GM12875 (cell line): ENCODE measurements around the gene JAKMIP3.

Experiments
- H3K4me3 ChIP-seq: one replicate; pipeline ENCODE4 v1.5.1; 2011; ENCODE audit warnings: low read depth, low read length, control low read depth
- CTCF ChIP-seq: IDR thresholded peaks from 2 replicates; pipeline ENCODE4 v1.5.1; 2011; ENCODE audit warnings: low read depth, mild to moderate bottlenecking, control low read depth, inconsistent platforms, low read length, moderate library complexity, borderline replicate concordance; ENCODE audit not compliant: insufficient read depth

JAKMIP3 gene

GRCh38 chr10:132054564-132054963, 11.2 kb upstream of the JAKMIP3 start:
- no peak overlapping the region for H3K4me3 ChIP-seq
- TF ChIP-seq CTCF, result no peak

GRCh38 chr10:132055616-132056015, 10.1 kb upstream of the JAKMIP3 start:
- no peak overlapping the region for H3K4me3 ChIP-seq
- no peak for TF ChIP-seq CTCF

- no peak overlapping the region for H3K4me3 ChIP-seq
- TF ChIP-seq CTCF, result no peak
Observed at GRCh38 chr10:132056663-132057062, 9.1 kb upstream of the JAKMIP3 start.

GRCh38 chr10:132057191-132057681, 8.5 kb upstream of the JAKMIP3 start:
- H3K4me3 ChIP-seq, result no peak overlapping the region
- no peak for TF ChIP-seq CTCF

- no peak overlapping the region for H3K4me3 ChIP-seq
- TF ChIP-seq CTCF, result no peak
Observed at GRCh38 chr10:132058111-132058745, 7.5 kb upstream of the JAKMIP3 start.

- no peak overlapping the region for H3K4me3 ChIP-seq
- TF ChIP-seq CTCF, result no peak
Observed at GRCh38 chr10:132058793-132059759, 6.7 kb upstream of the JAKMIP3 start.
